A673 (cell line): ENCODE measurements around the gene ZNF593OS. TPM values are rescaled to one million over a fixed set of nuclear protein-coding genes. Genes with fewer than 3 reads are reported as not detected.

Source experiments
- Bru-seq: library from RNA; stranded (reverse); fragments of 400-500 nt; gene quantifications from one replicate; lab custom pipeline; 2021; lab: Mats Ljungman, UMichigan
- BruChase-seq, 2 experiments: library from RNA; stranded (reverse); fragments of 400-500 nt; gene quantifications; one replicate each; lab custom pipeline; 2021; lab: Mats Ljungman, UMichigan
- BruUV-seq: library from RNA; stranded (reverse); fragments of 400-500 nt; replicated peaks from 2 replicates; lab custom pipeline; 2021; lab: Mats Ljungman, UMichigan
- CTCF ChIA-PET: fragments of 300-600 bp; sonication (Branson Sonifier 250); formaldehyde crosslinking; loops from one replicate; lab custom pipeline; 2022; ENCODE audit warnings: antibody characterized with exemption; lab: Charles Lee
- POLR2A ChIA-PET: fragments of 300-600 bp; sonication (Branson Sonifier 250); formaldehyde crosslinking; loops from one replicate; lab custom pipeline; 2022; ENCODE audit warnings: antibody characterized with exemption; ENCODE audit not compliant: low non-redundant PET; lab: Charles Lee
- DNase-seq: peaks from one replicate; pipeline ENCODE4 v3.0.0-alpha.2; 2015; ENCODE audit warnings: low spot score
- H3K27ac ChIP-seq: fragments of 200-600 bp; sonication (generic); 2 replicates; pipeline ENCODE4 v1.5.1; 2016; ENCODE audit warnings: mixed run types, low read depth, mild to moderate bottlenecking, mixed read lengths, antibody characterized with exemption, low read length; ENCODE audit not compliant: poor library complexity, severe bottlenecking
- H3K27me3 ChIP-seq: fragments of 200-600 bp; sonication (generic); replicated peaks from 2 replicates; pipeline ENCODE4 v1.6.1; 2017; ENCODE audit warnings: mixed run types, low read depth, mild to moderate bottlenecking, mixed read lengths, antibody characterized with exemption, low read length; ENCODE audit not compliant: insufficient read depth, poor library complexity
- H3K36me3 ChIP-seq: fragments of 200-600 bp; sonication (generic); 2 replicates; pipeline ENCODE4 v1.6.1; 2016; ENCODE audit warnings: mixed run types, mild to moderate bottlenecking, mixed read lengths, antibody characterized with exemption, low read length; ENCODE audit not compliant: insufficient read depth, poor library complexity, severe bottlenecking
- H3K4me1 ChIP-seq: fragments of 200-600 bp; sonication (generic); 2 replicates; pipeline ENCODE4 v1.6.1; 2017; ENCODE audit warnings: mixed run types, mild to moderate bottlenecking, mixed read lengths, antibody characterized with exemption, low read length; ENCODE audit not compliant: insufficient read depth, poor library complexity, severe bottlenecking
- H3K4me3 ChIP-seq: fragments of 200-600 bp; sonication (generic); 2 replicates; pipeline ENCODE4 v1.5.1; 2016; ENCODE audit warnings: low read depth, mixed run types, mild to moderate bottlenecking, mixed read lengths, low read length; ENCODE audit not compliant: poor library complexity, severe bottlenecking
- H3K9me3 ChIP-seq: fragments of 200-600 bp; sonication (generic); 2 replicates; pipeline ENCODE4 v1.6.1; 2016; ENCODE audit warnings: mixed run types, low read depth, mild to moderate bottlenecking, mixed read lengths, antibody characterized with exemption, low read length; ENCODE audit not compliant: poor library complexity, severe bottlenecking
- EZH2 ChIP-seq: fragments of 200-600 bp; sonication (generic); IDR thresholded peaks from 2 replicates; pipeline ENCODE4 v1.6.1; 2017; ENCODE audit warnings: borderline replicate concordance, low read depth, mild to moderate bottlenecking, mixed read lengths, antibody characterized with exemption, low read length; ENCODE audit not compliant: poor library complexity, severe bottlenecking
- intact Hi-C: fragments of 100-400 bp; cut with micrococcal nuclease; formaldehyde crosslinking; loops from one replicate; pipeline ENCODE4 v1.10.0; 2022; ENCODE audit not compliant: unreplicated experiment
- long read RNA-seq: library from polyadenylated mRNA; stranded (forward); transcript quantifications from one replicate; pipeline ENCODE4 v2.0.0, GENCODE V29; 2022
- total RNA-seq: library from RNA; stranded (reverse); gene quantifications from 2 replicates; pipeline ENCODE4 v1.2.3, GENCODE V29; 2021
- TF ChIP-seq, protein P1 (sequence below): fragments of 300-800, 200-600 bp; sonication (generic); conservative IDR thresholded peaks from 2 replicates; pipeline ENCODE4 v1.5.1; 2017; ENCODE audit warnings: low read depth, mild to moderate bottlenecking, antibody characterized with exemption, low read length, moderate library complexity, mixed read lengths

Gene ZNF593OS
- total RNA-seq (not detected in 2 replicates), Bru-seq, nascent RNA (not detected), BruChase-seq, experiment 1, labeled RNA remaining after a 2-hour chase (not detected), BruChase-seq, experiment 2, labeled RNA remaining after a 6-hour chase (not detected)
- long read RNA-seq, result 0 reads

DNA sequence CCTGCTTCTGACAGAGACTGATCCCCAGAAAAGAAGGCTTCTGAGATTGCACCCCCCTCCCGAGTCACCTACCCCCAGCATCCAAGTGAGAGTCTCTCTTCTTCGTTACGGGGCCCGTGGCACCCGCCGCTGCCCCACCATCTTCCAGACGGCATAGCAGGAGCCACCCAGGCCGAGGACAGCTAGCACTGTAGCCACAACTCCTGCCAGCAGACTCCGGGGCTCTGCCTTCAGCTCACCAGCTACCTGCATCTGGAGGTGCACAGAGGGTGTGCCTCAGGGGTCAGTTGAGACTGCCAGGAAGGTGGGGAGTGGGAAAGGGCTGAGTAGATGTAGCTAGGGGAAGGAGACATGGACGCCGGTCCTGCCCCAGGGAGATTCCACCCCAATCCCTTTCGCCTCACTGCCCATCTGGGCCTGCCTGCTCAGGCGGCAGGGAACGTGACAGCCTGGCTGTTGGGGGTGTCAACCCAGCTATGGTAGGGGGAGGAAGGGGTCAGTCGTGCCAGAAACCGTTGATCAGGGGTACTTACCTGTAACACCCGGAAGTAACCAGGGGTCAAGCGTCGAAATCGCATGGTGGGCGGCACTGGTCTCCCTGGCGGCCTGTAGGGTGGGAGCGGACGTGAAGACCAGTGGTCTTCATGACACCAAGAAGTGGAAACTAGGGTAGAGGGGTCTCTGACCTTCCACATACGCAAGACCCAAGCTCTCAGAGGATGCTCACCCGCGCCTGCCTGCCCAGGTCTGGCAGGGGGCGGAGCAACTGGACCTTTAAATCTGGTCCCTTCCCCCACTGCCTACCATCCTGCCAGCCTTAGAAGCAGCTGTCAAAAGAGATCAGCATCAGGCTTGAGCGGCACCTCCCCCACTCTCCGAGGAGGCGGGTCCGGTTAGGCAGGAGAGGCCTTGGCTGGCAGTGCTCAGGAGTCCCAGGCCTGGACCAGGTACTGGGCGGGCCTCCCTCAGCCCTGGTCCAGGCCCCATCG is at the start of gene ZNF593OS:
TSS of gene ZNF593OS (minus strand) at position 749 of the 989 bp plus-strand sequence. CDS start at position 578, 171 bp downstream.
- H3K9me3 ChIP-seq, result no peaks in the 10 kb centered on the region
- H3K4me3 ChIP-seq, result peak within 1 kb of the TSS; percentile 91
- BruUV-seq, result no TSS peak
- POLR2A ChIA-PET, result no interaction called here
- TF ChIP-seq EZH2, result no peak
- TF ChIP-seq, protein P1, sequence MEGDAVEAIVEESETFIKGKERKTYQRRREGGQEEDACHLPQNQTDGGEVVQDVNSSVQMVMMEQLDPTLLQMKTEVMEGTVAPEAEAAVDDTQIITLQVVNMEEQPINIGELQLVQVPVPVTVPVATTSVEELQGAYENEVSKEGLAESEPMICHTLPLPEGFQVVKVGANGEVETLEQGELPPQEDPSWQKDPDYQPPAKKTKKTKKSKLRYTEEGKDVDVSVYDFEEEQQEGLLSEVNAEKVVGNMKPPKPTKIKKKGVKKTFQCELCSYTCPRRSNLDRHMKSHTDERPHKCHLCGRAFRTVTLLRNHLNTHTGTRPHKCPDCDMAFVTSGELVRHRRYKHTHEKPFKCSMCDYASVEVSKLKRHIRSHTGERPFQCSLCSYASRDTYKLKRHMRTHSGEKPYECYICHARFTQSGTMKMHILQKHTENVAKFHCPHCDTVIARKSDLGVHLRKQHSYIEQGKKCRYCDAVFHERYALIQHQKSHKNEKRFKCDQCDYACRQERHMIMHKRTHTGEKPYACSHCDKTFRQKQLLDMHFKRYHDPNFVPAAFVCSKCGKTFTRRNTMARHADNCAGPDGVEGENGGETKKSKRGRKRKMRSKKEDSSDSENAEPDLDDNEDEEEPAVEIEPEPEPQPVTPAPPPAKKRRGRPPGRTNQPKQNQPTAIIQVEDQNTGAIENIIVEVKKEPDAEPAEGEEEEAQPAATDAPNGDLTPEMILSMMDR, result no peak
- no peak for DNase-seq
- H3K4me1 ChIP-seq, result peaks cover 17% of the 10 kb centered on the region
- CTCF ChIA-PET, result no interaction called here
- no peaks in the 10 kb centered on the region for H3K27me3 ChIP-seq
- peak within 1 kb of the TSS; percentile 94 for H3K27ac ChIP-seq
- H3K36me3 ChIP-seq, result peaks cover 4% of the 10 kb centered on the region
- intact Hi-C loops, result no loop called here

- H3K4me1 ChIP-seq, result no peaks in the 10 kb centered on the region
- no peak for DNase-seq
- no peak overlapping the region for H3K27ac ChIP-seq
- no peak overlapping the region for H3K4me3 ChIP-seq
- BruUV-seq, result no TSS peak
- intact Hi-C loops, result no loop called here
- CTCF ChIA-PET, result no interaction called here
- no peaks in the 10 kb centered on the region for H3K36me3 ChIP-seq
- no peaks in the 10 kb centered on the region for H3K9me3 ChIP-seq
- TF ChIP-seq EZH2, result no peak
- TF ChIP-seq, protein P1, result no peak
- peaks cover 4% of the 10 kb centered on the region for H3K27me3 ChIP-seq
- POLR2A ChIA-PET, result interaction anchor here (0.6 kb wide), 1 partner anchor 25 kb away, joined by 3 read pairs; no protein-coding TSS in a partner anchor
Observed at GRCh38 chr1:26221094-26221493, 49.5 kb upstream of the ZNF593OS start.

- no peak overlapping the region for H3K4me3 ChIP-seq
- no peak for DNase-seq
- no peaks in the 10 kb centered on the region for H3K9me3 ChIP-seq
- CTCF ChIA-PET, result no interaction called here
- no peaks in the 10 kb centered on the region for H3K36me3 ChIP-seq
- intact Hi-C loops, result no loop called here
- no peaks in the 10 kb centered on the region for H3K27me3 ChIP-seq
- no peak for TF ChIP-seq EZH2
- no peak overlapping the region for H3K27ac ChIP-seq
- POLR2A ChIA-PET, result no interaction called here
- H3K4me1 ChIP-seq, result no peaks in the 10 kb centered on the region
- no TSS peak for BruUV-seq
Observed at GRCh38 chr1:26220199-26220912, 48.7 kb upstream of the ZNF593OS start.
